22Rv1 (cell line): ENCODE measurements around the gene KRT38.

Experiments used
- H3K27ac ChIP-seq: fragments of 450-650 bp; 2 replicates; pipeline ENCODE4 v1.5.1; 2017
- ZFX ChIP-seq: fragments of 450-650 bp; IDR thresholded peaks from 2 replicates; pipeline ENCODE4 v1.6.1; 2017; ENCODE audit warnings: antibody characterized with exemption, borderline replicate concordance
- TF ChIP-seq, protein P1 (sequence below): fragments of 450-650 bp; IDR thresholded peaks from 2 replicates; pipeline ENCODE4 v1.5.1; 2017; ENCODE audit warnings: mild to moderate bottlenecking

KRT38 gene

DNA sequence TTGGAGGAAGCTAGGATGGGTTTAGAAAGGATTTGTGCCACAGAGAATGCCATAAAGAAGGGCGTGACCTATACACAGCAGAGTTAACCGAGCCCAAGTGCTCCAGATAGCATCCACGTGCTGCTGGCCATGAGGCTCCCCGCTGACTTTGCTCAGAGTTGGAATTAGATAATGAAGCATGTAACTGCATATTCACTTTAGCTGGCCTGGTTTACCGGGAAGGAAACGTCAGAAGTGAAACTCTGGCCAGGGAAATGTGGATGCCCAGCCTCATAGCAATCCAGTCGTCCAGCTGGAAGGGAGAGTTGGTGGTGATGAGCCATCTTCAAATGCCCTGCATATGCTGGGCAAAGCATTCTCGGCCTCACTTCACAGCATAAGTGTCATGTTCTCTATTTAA is 34.1 kb upstream of the KRT38 start:
- no peak for TF ChIP-seq ZFX
- TF ChIP-seq, protein P1, sequence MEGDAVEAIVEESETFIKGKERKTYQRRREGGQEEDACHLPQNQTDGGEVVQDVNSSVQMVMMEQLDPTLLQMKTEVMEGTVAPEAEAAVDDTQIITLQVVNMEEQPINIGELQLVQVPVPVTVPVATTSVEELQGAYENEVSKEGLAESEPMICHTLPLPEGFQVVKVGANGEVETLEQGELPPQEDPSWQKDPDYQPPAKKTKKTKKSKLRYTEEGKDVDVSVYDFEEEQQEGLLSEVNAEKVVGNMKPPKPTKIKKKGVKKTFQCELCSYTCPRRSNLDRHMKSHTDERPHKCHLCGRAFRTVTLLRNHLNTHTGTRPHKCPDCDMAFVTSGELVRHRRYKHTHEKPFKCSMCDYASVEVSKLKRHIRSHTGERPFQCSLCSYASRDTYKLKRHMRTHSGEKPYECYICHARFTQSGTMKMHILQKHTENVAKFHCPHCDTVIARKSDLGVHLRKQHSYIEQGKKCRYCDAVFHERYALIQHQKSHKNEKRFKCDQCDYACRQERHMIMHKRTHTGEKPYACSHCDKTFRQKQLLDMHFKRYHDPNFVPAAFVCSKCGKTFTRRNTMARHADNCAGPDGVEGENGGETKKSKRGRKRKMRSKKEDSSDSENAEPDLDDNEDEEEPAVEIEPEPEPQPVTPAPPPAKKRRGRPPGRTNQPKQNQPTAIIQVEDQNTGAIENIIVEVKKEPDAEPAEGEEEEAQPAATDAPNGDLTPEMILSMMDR: no peak

GRCh38 chr17:41468346-41468745 is 27.6 kb upstream of the KRT38 start:
- no peak overlapping the region for H3K27ac ChIP-seq
- TF ChIP-seq, protein P1: no peak
- TF ChIP-seq ZFX: no peak

More for the DNA sequence above, 34.1 kb upstream of the KRT38 start:
- no peak overlapping the region for H3K27ac ChIP-seq

- no peak overlapping the region for H3K27ac ChIP-seq
- TF ChIP-seq, protein P1: no peak
- TF ChIP-seq ZFX: no peak
These were observed 26.8 kb upstream of the KRT38 start for GRCh38 chr17:41467561-41467960.

GRCh38 chr17:41466988-41467387 is 26.2 kb upstream of the KRT38 start, which contains the start of gene KRT32:
Gene KRT32 (minus strand): TSS chr17:41467386. CDS start chr17:41467325, 61 bp downstream.
- TF ChIP-seq, protein P1: no peak
- TF ChIP-seq ZFX: no peak
- H3K27ac ChIP-seq: no peak within 1 kb of the TSS

- TF ChIP-seq ZFX: no peak
- TF ChIP-seq, protein P1: no peak
- no peak overlapping the region for H3K27ac ChIP-seq
These were observed 23.9 kb upstream of the KRT38 start for GRCh38 chr17:41464682-41465081.

GRCh38 chr17:41464173-41464572 is 23.4 kb upstream of the KRT38 start:
- H3K27ac ChIP-seq: no peak overlapping the region
- TF ChIP-seq, protein P1: no peak
- TF ChIP-seq ZFX: no peak

DNA sequence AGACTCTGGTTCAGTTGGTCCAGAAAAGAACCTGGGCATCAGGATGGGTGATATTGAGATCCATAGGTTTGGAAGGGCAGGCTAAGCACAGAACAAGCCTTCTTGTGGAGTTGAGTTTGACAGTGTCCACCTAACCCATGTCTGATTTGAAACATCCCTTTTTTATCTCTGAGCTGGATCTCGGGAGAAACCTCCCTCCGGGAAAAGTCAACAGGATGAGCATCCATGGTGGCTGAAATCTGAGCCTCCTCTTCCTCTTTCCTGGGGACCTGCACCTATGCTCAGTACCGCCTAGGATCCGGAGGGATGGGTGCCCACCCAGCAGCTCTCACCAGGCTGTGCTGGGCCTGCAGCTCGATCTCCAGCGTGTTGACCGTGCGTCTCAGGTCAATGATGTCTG is 23.0 kb upstream of the KRT38 start:
- TF ChIP-seq ZFX: no peak
- TF ChIP-seq, protein P1: no peak
- no peak overlapping the region for H3K27ac ChIP-seq
